DOHH2 (cell line): ENCODE data around the gene ACTMAP.

Experiments
- EZH2phosphoT487 ChIP-seq: fragments of 200-600 bp; sonication (generic); IDR thresholded peaks from 2 replicates; pipeline ENCODE4 v1.6.1; 2017; ENCODE audit warnings: borderline replicate concordance, mild to moderate bottlenecking, antibody characterized with exemption, low read length, moderate library complexity, mixed read lengths
- TF ChIP-seq, protein P1 (sequence below): fragments of 200-600 bp; sonication (generic); IDR thresholded peaks from one replicate; pipeline ENCODE4 v1.5.1; 2014; ENCODE audit warnings: antibody characterized with exemption, mild to moderate bottlenecking, low read depth, low read length; ENCODE audit not compliant: poor library complexity, severe bottlenecking

DNA sequence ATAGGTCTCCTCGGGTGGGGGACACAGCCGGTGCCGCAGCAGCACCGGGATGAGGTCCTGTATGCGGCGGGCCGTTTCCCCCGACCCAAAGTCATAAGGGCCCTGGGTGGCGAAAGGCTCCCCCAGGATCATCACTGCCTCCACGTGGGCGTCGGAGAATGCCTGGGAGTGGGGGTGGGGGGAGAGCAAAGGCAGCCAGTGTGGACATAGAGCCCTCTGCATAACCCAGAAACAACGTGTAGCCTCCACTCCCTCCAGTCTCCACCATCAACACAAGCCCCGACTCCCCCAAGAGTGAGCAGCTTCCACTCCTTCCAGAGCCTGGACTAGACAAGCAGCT, 58.1 kb downstream of the ACTMAP start:
- TF ChIP-seq, protein P1, sequence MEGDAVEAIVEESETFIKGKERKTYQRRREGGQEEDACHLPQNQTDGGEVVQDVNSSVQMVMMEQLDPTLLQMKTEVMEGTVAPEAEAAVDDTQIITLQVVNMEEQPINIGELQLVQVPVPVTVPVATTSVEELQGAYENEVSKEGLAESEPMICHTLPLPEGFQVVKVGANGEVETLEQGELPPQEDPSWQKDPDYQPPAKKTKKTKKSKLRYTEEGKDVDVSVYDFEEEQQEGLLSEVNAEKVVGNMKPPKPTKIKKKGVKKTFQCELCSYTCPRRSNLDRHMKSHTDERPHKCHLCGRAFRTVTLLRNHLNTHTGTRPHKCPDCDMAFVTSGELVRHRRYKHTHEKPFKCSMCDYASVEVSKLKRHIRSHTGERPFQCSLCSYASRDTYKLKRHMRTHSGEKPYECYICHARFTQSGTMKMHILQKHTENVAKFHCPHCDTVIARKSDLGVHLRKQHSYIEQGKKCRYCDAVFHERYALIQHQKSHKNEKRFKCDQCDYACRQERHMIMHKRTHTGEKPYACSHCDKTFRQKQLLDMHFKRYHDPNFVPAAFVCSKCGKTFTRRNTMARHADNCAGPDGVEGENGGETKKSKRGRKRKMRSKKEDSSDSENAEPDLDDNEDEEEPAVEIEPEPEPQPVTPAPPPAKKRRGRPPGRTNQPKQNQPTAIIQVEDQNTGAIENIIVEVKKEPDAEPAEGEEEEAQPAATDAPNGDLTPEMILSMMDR, result no peak
- no peak for TF ChIP-seq EZH2phosphoT487
